Endothelial cell of umbilical vein (primary cell): ENCODE measurements around the gene ZNF552. TPM values are rescaled to one million over a fixed set of nuclear protein-coding genes. Genes with fewer than 3 reads are reported as not detected.

Experiments used
- BruUV-seq: library from RNA; stranded (reverse); fragments of 400-500 nt; replicated peaks from 2 replicates; lab custom pipeline; 2021; lab: Mats Ljungman, UMichigan
- CTCF ChIA-PET: fragments of 300-600, 350-600 bp; sonication (Branson Sonifier 250); formaldehyde crosslinking; loops from one replicate; lab custom pipeline; 2021; ENCODE audit warnings: antibody characterized with exemption, inconsistent platforms; lab: Charles Lee
- POLR2A ChIA-PET: fragments of 300-600, 350-600 bp; sonication (Branson Sonifier 250); formaldehyde crosslinking; loops from one replicate; lab custom pipeline; 2021; ENCODE audit warnings: antibody characterized with exemption, inconsistent platforms; lab: Charles Lee
- DNase-seq: peaks from one replicate; pipeline ENCODE4 v3.0.0-alpha.2; 2011; ENCODE audit warnings: low read depth, low spot score
- FAIRE-seq: peaks from 2 replicates; lab custom pipeline; 2011; peaks lifted over from hg19 to GRCh38; lab: Jason Lieb, UNC
- H2AFZ ChIP-seq: 2 replicates; pipeline ENCODE4 v1.6.0; 2012; ENCODE audit warnings: low read depth, low read length, control low read depth, inconsistent platforms
- H3K27ac ChIP-seq: 2 replicates; pipeline ENCODE4 v1.5.1; 2011; ENCODE audit warnings: low read depth, mild to moderate bottlenecking, control low read depth, low read length, moderate library complexity; ENCODE audit not compliant: insufficient read depth
- H3K27me3 ChIP-seq, 2 experiments: 2 replicates each; pipeline versions ENCODE4 v1.6.0 to v1.6.1; 2011; ENCODE audit warnings: low read length in 2 of 2, mixed read lengths in 1 of 2; ENCODE audit not compliant: control insufficient read depth in 2 of 2, insufficient read depth in 2 of 2
- H3K36me3 ChIP-seq, 2 experiments: 2 replicates in 1 of 2; 3 replicates in 1 of 2; pipeline ENCODE4 v1.5.1; 2011; ENCODE audit warnings: low read length in 2 of 2, mild to moderate bottlenecking in 1 of 2, moderate library complexity in 1 of 2; ENCODE audit not compliant: control insufficient read depth in 2 of 2, insufficient read depth in 2 of 2; ENCODE audit errors: extremely low read depth in 1 of 2
- H3K4me1 ChIP-seq: 3 replicates; pipeline ENCODE4 v1.5.1; 2011; ENCODE audit warnings: mild to moderate bottlenecking, low read length; ENCODE audit not compliant: control insufficient read depth, insufficient read depth; ENCODE audit errors: extremely low read depth
- H3K4me2 ChIP-seq: 2 replicates; pipeline ENCODE4 v1.6.1; 2011; ENCODE audit warnings: low read length, control low read depth, mixed read lengths; ENCODE audit not compliant: insufficient read depth
- H3K4me3 ChIP-seq, 3 experiments: fragments of 200-600 bp in 1 of 3; sonication (generic), shearing (Covaris generic) in 1 of 3; replicated peaks in 1 of 3; 2 replicates each; pipeline ENCODE4 v1.5.1; 2011 to 2016; ENCODE audit warnings: control low read depth in 3 of 3, low read length in 3 of 3, mild to moderate bottlenecking in 2 of 3, inconsistent platforms in 1 of 3, low read depth in 1 of 3, moderate library complexity in 1 of 3; ENCODE audit not compliant: insufficient read depth in 1 of 3
- H3K79me2 ChIP-seq: 2 replicates; pipeline ENCODE4 v1.6.0; 2012; ENCODE audit warnings: low read length, inconsistent platforms; ENCODE audit not compliant: control insufficient read depth, insufficient read depth
- H3K9ac ChIP-seq: replicated peaks from 2 replicates; pipeline ENCODE3; 2011; ENCODE audit warnings: low read length, control low read depth; ENCODE audit not compliant: insufficient read depth; ENCODE audit errors: extremely low read depth
- H3K9me1 ChIP-seq: replicated peaks from 3 replicates; pipeline ENCODE4 v1.6.0; 2011; ENCODE audit warnings: mild to moderate bottlenecking, low read length; ENCODE audit not compliant: control insufficient read depth, insufficient read depth; ENCODE audit errors: extremely low read depth
- H3K9me3 ChIP-seq: replicated peaks from 2 replicates; pipeline ENCODE4 v1.5.1; 2012; ENCODE audit warnings: low read length, inconsistent platforms; ENCODE audit not compliant: control insufficient read depth, insufficient read depth
- H4K20me1 ChIP-seq: replicated peaks from 2 replicates; pipeline ENCODE3; 2011; ENCODE audit warnings: mild to moderate bottlenecking, low read length; ENCODE audit not compliant: control insufficient read depth, insufficient read depth; ENCODE audit errors: extremely low read depth
- CTCF ChIP-seq, 2 donors: IDR thresholded peaks; 1 replicate in 1 of 2; 2 replicates in 1 of 2; pipeline ENCODE4 v1.5.1; 2011; ENCODE audit warnings: low read length in 2 of 2, mild to moderate bottlenecking in 2 of 2, moderate library complexity in 2 of 2, control low read depth in 1 of 2, inconsistent platforms in 1 of 2, low read depth in 1 of 2; ENCODE audit not compliant: insufficient read depth in 1 of 2; ENCODE audit errors: extremely low read depth in 1 of 2
- EZH2 ChIP-seq: IDR thresholded peaks from 2 replicates; pipeline ENCODE4 v1.6.1; 2012; ENCODE audit warnings: borderline replicate concordance, low read depth, mild to moderate bottlenecking, moderate library complexity, low read length, inconsistent platforms; ENCODE audit not compliant: severe bottlenecking
- FOS ChIP-seq: IDR thresholded peaks from 2 replicates; pipeline ENCODE4 v1.6.1; 2011; ENCODE audit warnings: mild to moderate bottlenecking, low read length, moderate library complexity, borderline replicate concordance; ENCODE audit not compliant: insufficient read depth
- GATA2 ChIP-seq: IDR thresholded peaks from 2 replicates; pipeline ENCODE4 v1.7.0; 2011; ENCODE audit warnings: low read depth, mild to moderate bottlenecking, moderate library complexity, mixed read lengths, low read length; ENCODE audit not compliant: insufficient read length, insufficient read depth
- JUN ChIP-seq: IDR thresholded peaks from 2 replicates; pipeline ENCODE4 v1.6.1; 2011; ENCODE audit warnings: borderline replicate concordance, low read depth; ENCODE audit not compliant: insufficient read length, insufficient read depth
- MAX ChIP-seq: IDR thresholded peaks from 2 replicates; pipeline ENCODE4 v1.6.1; 2011; ENCODE audit not compliant: insufficient read depth, insufficient read length
- MYC ChIP-seq: IDR thresholded peaks from one replicate; pipeline ENCODE4 v1.6.1; 2011; ENCODE audit warnings: mild to moderate bottlenecking, low read depth, low read length
- POLR2A ChIP-seq: IDR thresholded peaks from 2 replicates; pipeline ENCODE4 v1.6.1; 2012; ENCODE audit warnings: low read depth, mild to moderate bottlenecking, control low read depth, low read length
- POLR2AphosphoS5 ChIP-seq: IDR thresholded peaks from 2 replicates; pipeline ENCODE4 v1.6.1; 2012; ENCODE audit warnings: low read depth, mild to moderate bottlenecking, control low read depth, low read length, moderate library complexity; ENCODE audit not compliant: insufficient read depth
- dilution Hi-C: fragments of 300-500 bp; cut with MboI; formaldehyde crosslinking; loops from one replicate; pipeline ENCODE4 v1.15.0; 2019; ENCODE audit warnings: low sequenced_read_pairs; ENCODE audit not compliant: extremely low pct_ligation_motif_present
- intact Hi-C: fragments of 100-400 bp; cut with micrococcal nuclease; formaldehyde crosslinking; loops from one replicate; pipeline ENCODE4 v1.10.0; 2022
- polyA plus RNA-seq, 4 experiments: library from polyadenylated mRNA; depleted of rRNA in 3 of 4; stranded (reverse) in 3 of 4; unstranded in 1 of 4; fragments of >200 nt; gene quantifications; 2 replicates each; pipeline versions ENCODE4 v1.2.1 to v1.2.3, GENCODE V29; 2011 to 2012; ENCODE audit warnings: missing spikeins in 1 of 4
- total RNA-seq: library from RNA; stranded (reverse); gene quantifications from 2 replicates; pipeline ENCODE4 v1.2.3, GENCODE V29; 2021

The ZNF552 gene
- total and polyA plus RNA-seq, 2 donors (not counting 3 experiments of a cell fraction or from before 2014, with no cell fraction given), result 3.0 to 6.1 TPM

GRCh38 chr19:57789288-57789687, 25.4 kb downstream of the ZNF552 start:
- H3K9me3 ChIP-seq, result no peaks in the 10 kb centered on the region
- no peaks in the 10 kb centered on the region for H3K36me3 ChIP-seq
- no peaks in the 10 kb centered on the region for H3K27me3 ChIP-seq
- FAIRE-seq, result no peak
- ChIA-PET POLR2A (no interaction called here), CTCF (no interaction called here)
- H3K4me2 ChIP-seq, result no peak overlapping the region
- no peaks in the 10 kb centered on the region for H3K79me2 ChIP-seq
- dilution Hi-C loops (no loop called here), intact Hi-C loops (no loop called here)
- no TSS peak for BruUV-seq
- H3K9me1 ChIP-seq, result no peaks in the 10 kb centered on the region
- no peaks in the 10 kb centered on the region for H3K4me1 ChIP-seq
- H4K20me1 ChIP-seq, result no peaks in the 10 kb centered on the region
- H2AFZ ChIP-seq, result no peak overlapping the region
- H3K9ac ChIP-seq, result no peak overlapping the region
- TF ChIP-seq MAX (no peak), JUN (no peak), POLR2AphosphoS5 (no peak), GATA2 (no peak), MYC (no peak), POLR2A (no peak), CTCF (IDR thresholded peaks at IDR 0.05; ENCODE audit: extremely low read depth in 1 of 2, insufficient read depth in 1 of 2, low read depth in 1 of 2, low read length in 2 of 2) (no peak), EZH2 (no peak), FOS (no peak)
- H3K27ac ChIP-seq, result no peak overlapping the region
- no peak for DNase-seq
- H3K4me3 ChIP-seq, result no peak overlapping the region
